Heart left ventricle (tissue), 13 donors: ENCODE data around the gene CCDC7.

ENCODE experiments used
- CTCF ChIP-seq, 12 donors: fragments of 200-600 bp; sonication (generic) in 4 of 12; IDR thresholded peaks; one replicate each; pipeline versions ENCODE4 v1.5.0 to v1.8.0; 2018 to 2022; ENCODE audit warnings: antibody characterized with exemption in 12 of 12, mild to moderate bottlenecking in 5 of 12
- POLR2A ChIP-seq, 2 donors: fragments of 450-650 bp; IDR thresholded peaks; one replicate each; pipeline ENCODE4 v1.6.1; 2017; ENCODE audit warnings: antibody characterized with exemption in 2 of 2, mild to moderate bottlenecking in 2 of 2, moderate library complexity in 2 of 2
- donor health status: ischemic (EF 13 %, LVEDD 7.1; RV severe dilation, severe dysfunction).
- donor health status: DM: no; HTN: yes; CAD: no.
- donor health status: DM: no; HTN: no; CAD: no.
- donor health status: ischemic (EF 25% LVEDD 6.9; RV normal size, moderate dysfunction).
- donor health status: ischemic (EF 25% LVEDD 5.7; RV mildly dilated, moderate dysfunction).
- donor health status: ischemic (EF 35%, LVEDD 5.7; RV mildly dilated, moderate dysfunction).
- donor health status: nonischemic (EF 11% LVEDD 7.7; RV severe dilation, severe dysfunction).
- donor health status: DM: yes; HTN: yes; CAD: no.
- donor health status: PGD.
- donor health status: ischemic (EF 29% LVEDD 5.4; RV normal size, mild dysfunction).
- donor health status: nonischemic (EF 23%, LVEDD 6.1; RV moderate dilation, normal function).

DNA sequence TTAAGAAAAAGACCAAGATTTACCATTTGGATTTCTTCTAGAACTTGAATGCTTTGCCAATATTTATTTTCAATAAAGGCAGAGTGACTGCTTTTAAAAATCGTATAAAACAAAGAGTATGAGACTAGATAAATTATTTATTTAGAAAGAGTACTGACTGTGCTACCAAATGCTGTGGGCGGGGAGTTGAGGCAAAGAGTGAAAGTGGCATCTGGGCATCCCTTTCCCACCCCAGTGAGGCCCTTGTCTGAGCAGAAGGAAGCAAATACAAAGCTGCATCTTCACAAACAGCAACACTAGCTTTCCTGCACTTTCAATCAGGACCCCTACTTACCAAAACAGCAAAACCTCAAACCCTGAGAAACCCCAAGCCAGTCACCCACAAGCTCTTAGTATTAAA, 477.2 kb downstream of the CCDC7 start:
- TF ChIP-seq POLR2A (IDR thresholded peaks at IDR 0.05), result no peak
- no peak for TF ChIP-seq CTCF (IDR thresholded peaks at IDR 0.05)
